HG02588 (cell line): ENCODE results near the gene LRRC4C.

ENCODE experiments used
- ATAC-seq: cut with Tn5 transposase; IDR thresholded peaks from one replicate; pipeline ENCODE4 v1.9.1; 2021; ENCODE audit warnings: mild to moderate bottlenecking, moderate library complexity; ENCODE audit not compliant: unreplicated experiment

The LRRC4C gene

GRCh38 chr11:40139066-40139465, 1320.4 kb downstream of the LRRC4C start:
- ATAC-seq = no peak

GRCh38 chr11:40134820-40135570, 1324.5 kb downstream of the LRRC4C start:
- no peak for ATAC-seq

- ATAC-seq = no peak
These were observed 1326.0 kb downstream of the LRRC4C start for GRCh38 chr11:40133498-40133897.

- ATAC-seq = no peak
These were observed 1326.5 kb downstream of the LRRC4C start for GRCh38 chr11:40132912-40133311.

GRCh38 chr11:40130427-40130826, 1329.0 kb downstream of the LRRC4C start:
- peak; percentile 78 for ATAC-seq

GRCh38 chr11:40129266-40129665, 1330.2 kb downstream of the LRRC4C start:
- ATAC-seq = no peak

GRCh38 chr11:40125054-40125453, 1334.4 kb downstream of the LRRC4C start:
- ATAC-seq = no peak

- no peak for ATAC-seq
These were observed 1339.8 kb downstream of the LRRC4C start for GRCh38 chr11:40119661-40120060.

- no peak for ATAC-seq
These were observed 1340.7 kb downstream of the LRRC4C start for GRCh38 chr11:40118780-40119179.

- no peak for ATAC-seq
These were observed 1341.4 kb downstream of the LRRC4C start for GRCh38 chr11:40118026-40118425.

GRCh38 chr11:40104941-40105550, 1354.4 kb downstream of the LRRC4C start:
- ATAC-seq = no peak

- ATAC-seq = no peak
These were observed 1358.7 kb downstream of the LRRC4C start for GRCh38 chr11:40100781-40101180.

GRCh38 chr11:40100162-40100553, 1359.3 kb downstream of the LRRC4C start:
- ATAC-seq = no peak

GRCh38 chr11:40099426-40100161, 1359.9 kb downstream of the LRRC4C start:
- ATAC-seq = no peak

GRCh38 chr11:40095446-40095845, 1364.0 kb downstream of the LRRC4C start:
- no peak for ATAC-seq

- ATAC-seq = no peak
These were observed 1364.5 kb downstream of the LRRC4C start for GRCh38 chr11:40094954-40095353.

GRCh38 chr11:40080434-40080833, 1379.0 kb downstream of the LRRC4C start:
- ATAC-seq = no peak
